CD4-positive, alpha-beta T cell (primary cell): Measurements from ENCODE around the gene PXDN. TPM values are rescaled to one million over a fixed set of nuclear protein-coding genes. Genes with fewer than 3 reads are reported as not detected.

ENCODE experiments used
- ATAC-seq: fragments of 200-7000 bp; cut with Tn5 transposase; one replicate; pipeline ENCODE4 v1.10.0; 2022; ENCODE audit warnings: mild to moderate bottlenecking; ENCODE audit not compliant: poor library complexity
- CTCF ChIA-PET: fragments of 350-600 bp; sonication (Branson Sonifier 250); formaldehyde crosslinking; loops from one replicate; lab custom pipeline; 2021; ENCODE audit warnings: antibody characterized with exemption, inconsistent platforms; lab: Charles Lee
- POLR2A ChIA-PET: fragments of 350-600 bp; sonication (Branson Sonifier 250); formaldehyde crosslinking; loops from one replicate; lab custom pipeline; 2021; ENCODE audit warnings: antibody characterized with exemption, inconsistent platforms; lab: Charles Lee
- DNase-seq, 14 experiments: peaks; one replicate each; pipeline ENCODE4 v3.0.0-alpha.2; 2013 to 2020; ENCODE audit warnings: mixed read lengths in 2 of 14
- H3K27ac ChIP-seq, 2 donors: one replicate each; pipeline versions ENCODE4 v1.5.1 to v1.7.0; 2013; ENCODE audit warnings: low read length in 2 of 2, low read depth in 1 of 2, mild to moderate bottlenecking in 1 of 2
- H3K27me3 ChIP-seq, 2 experiments: 1 replicate in 1 of 2; 2 replicates in 1 of 2; pipeline versions ENCODE4 v1.6.1 to v1.7.0; 2013; ENCODE audit warnings: low read length in 2 of 2, control low read depth in 1 of 2, mild to moderate bottlenecking in 1 of 2, moderate library complexity in 1 of 2; ENCODE audit not compliant: insufficient read depth in 2 of 2, control insufficient read depth in 1 of 2
- H3K36me3 ChIP-seq: one replicate; pipeline ENCODE4 v1.6.1; 2013; ENCODE audit warnings: low read length, control low read depth; ENCODE audit not compliant: insufficient read depth
- H3K4me1 ChIP-seq: one replicate; pipeline ENCODE4 v1.6.1; 2013; ENCODE audit warnings: low read length, control low read depth; ENCODE audit not compliant: insufficient read depth
- H3K4me3 ChIP-seq: one replicate; pipeline ENCODE4 v1.5.1; 2013; ENCODE audit warnings: mild to moderate bottlenecking, low read length, moderate library complexity
- H3K9me3 ChIP-seq, 2 experiments: 1 replicate in 1 of 2; 2 replicates in 1 of 2; pipeline versions ENCODE4 v1.6.1 to v1.7.0; 2013; ENCODE audit warnings: low read length in 2 of 2, mild to moderate bottlenecking in 2 of 2, control low read depth in 1 of 2, moderate library complexity in 1 of 2; ENCODE audit not compliant: control insufficient read depth in 1 of 2, insufficient read depth in 1 of 2
- H3K27ac Mint-ChIP-seq: one replicate; pipeline ENCODE4 v1.8.0; 2020; ENCODE audit warnings: mixed read lengths
- H3K27me3 Mint-ChIP-seq: one replicate; pipeline ENCODE4 v1.8.0; 2021; ENCODE audit warnings: mixed read lengths
- H3K36me3 Mint-ChIP-seq: one replicate; pipeline ENCODE4 v1.8.0; 2021; ENCODE audit warnings: low read depth, mixed read lengths
- H3K4me1 Mint-ChIP-seq: one replicate; pipeline ENCODE4 v1.8.0; 2021; ENCODE audit warnings: low read depth, mixed read lengths
- H3K4me3 Mint-ChIP-seq: one replicate; pipeline ENCODE4 v1.8.0; 2020; ENCODE audit warnings: mild to moderate bottlenecking, mixed read lengths
- H3K9me3 Mint-ChIP-seq: one replicate; pipeline ENCODE4 v1.8.0; 2020; ENCODE audit warnings: mixed read lengths
- intact Hi-C, 2 experiments: fragments of 100-400 bp; cut with DNase I in 1 of 2; cut with micrococcal nuclease in 1 of 2; formaldehyde crosslinking; loops; one replicate each; pipeline versions ENCODE4 v1.15.1 to v1.9.0; 2023 to 2025; cut with DNase I, micrococcal nuclease
- total RNA-seq, 174 experiments: library from RNA in 2 of 174; stranded (reverse) in 2 of 174; gene quantifications; one replicate each; pipeline ENCODE4 v1.2.3 and lab custom pipeline; 2021 to 2026
- TF ChIP-seq, protein P1 (sequence below): fragments of 200-600 bp; IDR thresholded peaks from one replicate; pipeline ENCODE4 v1.8.0; 2022; ENCODE audit warnings: antibody characterized with exemption, mild to moderate bottlenecking

PXDN gene
- total RNA-seq, 2 experiments from 2014 or later: 0.47 to 0.84 TPM

DNA sequence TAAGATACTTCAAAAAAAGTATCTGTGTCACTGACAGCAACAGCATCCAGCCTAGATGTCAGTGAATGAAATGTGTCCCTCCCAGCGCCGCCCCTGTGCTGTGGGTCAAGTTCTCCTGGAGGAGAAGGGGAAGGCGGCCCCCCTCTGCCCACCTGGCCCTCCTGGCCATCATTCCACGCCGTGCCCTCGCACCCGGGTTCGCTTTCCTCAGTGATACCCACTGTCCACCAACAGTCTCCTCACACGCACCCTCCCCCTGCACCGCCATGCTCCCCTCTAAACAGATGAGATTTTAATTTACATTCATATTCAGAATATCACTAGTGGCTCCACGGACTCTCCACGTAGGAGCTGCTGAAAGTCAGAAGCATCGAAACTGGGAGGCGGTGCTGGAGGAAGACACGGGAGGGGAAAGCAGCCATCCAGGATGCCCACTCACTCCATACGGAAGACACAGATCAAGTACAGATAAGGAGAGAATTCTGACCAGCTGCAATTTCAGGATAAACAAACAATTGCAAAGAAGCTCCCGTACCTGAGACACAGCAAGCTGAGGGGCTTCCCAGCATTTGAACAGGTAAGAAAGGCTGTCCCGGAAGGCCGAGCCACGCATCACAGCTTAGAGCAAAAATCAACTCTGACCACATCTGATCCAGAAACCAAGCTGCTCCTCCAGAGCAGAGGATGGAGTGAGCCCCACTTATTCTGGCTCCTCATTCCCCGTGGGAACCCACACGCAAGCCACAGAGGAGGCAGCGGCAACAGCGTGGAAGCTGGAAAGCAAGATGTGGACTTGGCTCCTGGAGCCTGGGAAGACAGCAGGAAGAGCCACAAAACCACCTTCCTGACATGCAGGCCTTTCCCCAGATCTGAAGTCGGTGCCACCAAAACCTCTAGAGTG, 49.7 kb downstream of the PXDN start:
- Mint-ChIP-seq H3K4me3 (no peak overlapping the region), H3K4me1 (no peaks in the 10 kb centered on the region), H3K36me3 (no peaks in the 10 kb centered on the region), H3K9me3 (peaks cover 4% of the 10 kb centered on the region), H3K27me3 (no peaks in the 10 kb centered on the region), H3K27ac (no peak overlapping the region)
- Histone ChIP-seq H3K4me1 (no peaks in the 10 kb centered on the region), H3K27me3 (no peaks in the 10 kb centered on the region), H3K36me3 (no peaks in the 10 kb centered on the region), H3K4me3 (no peak overlapping the region), H3K27ac (no peak overlapping the region), H3K9me3 (peaks cover 0 to 7% of the 10 kb centered on the region in 2 experiments)
- TF ChIP-seq, protein P1, sequence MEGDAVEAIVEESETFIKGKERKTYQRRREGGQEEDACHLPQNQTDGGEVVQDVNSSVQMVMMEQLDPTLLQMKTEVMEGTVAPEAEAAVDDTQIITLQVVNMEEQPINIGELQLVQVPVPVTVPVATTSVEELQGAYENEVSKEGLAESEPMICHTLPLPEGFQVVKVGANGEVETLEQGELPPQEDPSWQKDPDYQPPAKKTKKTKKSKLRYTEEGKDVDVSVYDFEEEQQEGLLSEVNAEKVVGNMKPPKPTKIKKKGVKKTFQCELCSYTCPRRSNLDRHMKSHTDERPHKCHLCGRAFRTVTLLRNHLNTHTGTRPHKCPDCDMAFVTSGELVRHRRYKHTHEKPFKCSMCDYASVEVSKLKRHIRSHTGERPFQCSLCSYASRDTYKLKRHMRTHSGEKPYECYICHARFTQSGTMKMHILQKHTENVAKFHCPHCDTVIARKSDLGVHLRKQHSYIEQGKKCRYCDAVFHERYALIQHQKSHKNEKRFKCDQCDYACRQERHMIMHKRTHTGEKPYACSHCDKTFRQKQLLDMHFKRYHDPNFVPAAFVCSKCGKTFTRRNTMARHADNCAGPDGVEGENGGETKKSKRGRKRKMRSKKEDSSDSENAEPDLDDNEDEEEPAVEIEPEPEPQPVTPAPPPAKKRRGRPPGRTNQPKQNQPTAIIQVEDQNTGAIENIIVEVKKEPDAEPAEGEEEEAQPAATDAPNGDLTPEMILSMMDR: no peak
- POLR2A ChIA-PET: no interaction called here
- CTCF ChIA-PET: no interaction called here
- intact Hi-C loops: no loop called here
- no peak for ATAC-seq
- peak in 1 of 14 experiments; percentile 1 for DNase-seq

DNA sequence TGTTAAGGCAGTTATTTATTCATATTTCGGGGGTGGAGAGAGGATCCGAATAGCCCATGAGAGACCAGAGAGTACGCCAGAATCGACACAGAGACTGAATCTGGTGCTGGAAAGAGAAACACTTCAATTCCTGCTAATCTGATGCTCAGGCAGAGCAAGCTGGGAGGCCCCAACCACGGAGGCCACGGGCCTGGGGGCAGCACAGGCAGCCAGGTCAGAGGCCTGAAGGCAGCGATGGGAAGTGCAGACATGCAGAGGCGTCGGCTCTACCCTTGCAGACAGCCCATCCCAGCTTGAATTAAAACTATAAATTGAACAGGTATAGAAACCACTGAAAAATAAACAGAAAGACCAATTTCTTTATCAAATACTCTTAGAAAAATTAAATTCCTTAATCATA, 50.6 kb downstream of the PXDN start:
- H3K9me3 Mint-ChIP-seq: peaks cover 4% of the 10 kb centered on the region
- ATAC-seq: no peak
- H3K9me3 ChIP-seq: peaks cover 0 to 7% of the 10 kb centered on the region in 2 experiments
- intact Hi-C loops: no loop called here
- no peaks in the 10 kb centered on the region for H3K4me1 Mint-ChIP-seq
- TF ChIP-seq, protein P1: no peak
- ChIA-PET POLR2A (no interaction called here), CTCF (no interaction called here)
- H3K4me3 ChIP-seq: no peak overlapping the region
- no peaks in the 10 kb centered on the region for H3K36me3 ChIP-seq
- no peak overlapping the region for H3K27ac ChIP-seq
- H3K27me3 ChIP-seq: no peaks in the 10 kb centered on the region
- no peaks in the 10 kb centered on the region for H3K27me3 Mint-ChIP-seq
- no peak for DNase-seq
- H3K27ac Mint-ChIP-seq: no peak overlapping the region
- no peaks in the 10 kb centered on the region for H3K4me1 ChIP-seq
- H3K36me3 Mint-ChIP-seq: no peaks in the 10 kb centered on the region
- no peak overlapping the region for H3K4me3 Mint-ChIP-seq

DNA sequence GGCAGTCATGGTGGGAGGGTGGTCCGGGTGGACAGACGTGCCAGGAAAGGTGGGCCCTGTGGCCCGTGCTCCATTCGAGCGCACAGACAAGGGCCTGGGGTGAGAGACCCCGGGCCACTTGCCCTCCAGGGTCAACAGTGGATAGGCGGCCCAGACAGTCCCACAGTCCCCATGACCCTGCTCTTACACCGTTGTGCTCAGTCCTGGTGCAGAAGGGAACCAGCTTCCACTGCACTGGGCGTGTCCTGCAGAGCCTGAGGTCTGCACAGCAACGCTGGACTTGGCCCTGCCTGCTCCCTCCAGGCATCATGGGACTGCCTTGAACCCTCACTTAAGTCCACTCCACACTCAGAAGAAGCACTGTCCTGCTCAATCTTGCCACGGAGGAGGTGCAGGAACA, 52.0 kb downstream of the PXDN start:
- H3K27ac Mint-ChIP-seq: no peak overlapping the region

More for the DNA sequence above, 52.0 kb downstream of the PXDN start:
- ChIA-PET POLR2A (no interaction called here), CTCF (no interaction called here)
- Mint-ChIP-seq H3K4me1 (no peaks in the 10 kb centered on the region), H3K4me3 (no peak overlapping the region), H3K9me3 (peaks cover 4% of the 10 kb centered on the region), H3K27me3 (no peaks in the 10 kb centered on the region), H3K36me3 (no peaks in the 10 kb centered on the region)
- Histone ChIP-seq H3K4me1 (no peaks in the 10 kb centered on the region), H3K9me3 (no peaks in the 10 kb centered on the region), H3K36me3 (no peaks in the 10 kb centered on the region), H3K27me3 (no peaks in the 10 kb centered on the region), H3K4me3 (no peak overlapping the region), H3K27ac (no peak overlapping the region)
- TF ChIP-seq, protein P1: no peak
- intact Hi-C loops: no loop called here
- DNase-seq (no peak), ATAC-seq (no peak)
